DMS153 treated with DMSO at 0.1 percent for 48 hours (cell line): Measurements from ENCODE around the gene PRX.

Experiments used
- DNase-seq: peaks from one replicate; lab custom pipeline; 2025; ENCODE audit not compliant: unreplicated experiment; lab: John Stamatoyannopoulos, UW

The PRX gene

DNA sequence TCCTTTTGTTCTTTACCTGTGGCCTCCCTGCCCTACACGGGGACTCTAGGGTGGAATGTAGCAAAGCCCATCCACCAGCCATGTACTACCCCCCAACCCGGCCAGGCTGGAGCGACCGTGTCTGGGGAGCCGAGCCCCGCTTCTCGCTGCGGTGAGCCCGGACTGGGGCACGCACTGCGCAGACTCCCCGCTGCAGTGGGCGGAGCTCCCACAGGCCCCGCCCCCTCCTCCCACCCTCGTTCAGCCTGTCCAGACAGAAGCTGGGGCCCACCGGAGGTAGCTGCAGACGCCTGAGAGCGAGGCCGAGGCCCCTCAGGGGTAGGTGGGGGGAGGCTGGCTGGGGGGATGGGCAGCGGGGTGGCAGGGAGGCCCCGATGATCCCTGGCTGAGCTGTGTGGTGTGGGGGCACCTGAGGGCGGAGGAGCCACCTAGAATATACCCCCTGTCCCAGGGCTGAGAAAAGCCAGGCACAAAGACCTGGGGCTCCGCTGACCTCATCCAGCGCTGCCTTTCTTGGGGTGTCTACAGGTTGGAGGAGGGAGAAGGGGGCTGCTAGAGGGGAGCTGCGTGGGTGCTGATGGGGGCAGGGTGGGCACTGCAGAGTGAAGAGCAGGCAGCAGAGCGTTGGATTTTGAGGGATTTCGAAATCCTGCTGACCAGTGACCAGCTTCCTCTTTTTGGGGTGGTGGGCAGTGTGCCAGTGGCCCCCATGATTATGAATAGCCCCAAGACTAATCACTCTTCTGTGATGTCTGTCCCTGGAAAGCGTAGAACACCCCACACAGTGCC lies 47.4 kb downstream of the PRX start:
- no peak for DNase-seq

DNA sequence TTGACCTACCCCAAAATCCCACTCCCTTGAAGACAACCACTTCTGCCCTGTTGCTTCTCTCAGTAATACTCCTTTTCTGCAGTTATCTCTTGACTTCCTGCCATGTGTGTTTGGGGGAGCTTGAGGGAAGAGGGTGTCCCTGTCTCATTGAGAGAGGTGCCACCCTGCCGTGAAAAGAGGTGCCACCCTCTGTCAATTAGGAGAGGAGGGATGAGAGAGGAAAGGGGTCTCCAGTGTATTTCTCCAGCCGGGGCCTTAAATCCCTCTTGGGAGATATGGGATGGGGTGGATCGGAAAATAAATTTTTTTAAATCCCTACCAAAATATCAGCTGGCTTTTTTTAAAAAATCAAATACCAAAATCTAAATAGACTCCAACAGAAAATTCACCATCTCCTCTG lies 48.2 kb downstream of the PRX start:
- DNase-seq = no peak

- DNase-seq = no peak
Observed at GRCh38 chr19:40363069-40363468, 50.1 kb downstream of the PRX start.

DNA sequence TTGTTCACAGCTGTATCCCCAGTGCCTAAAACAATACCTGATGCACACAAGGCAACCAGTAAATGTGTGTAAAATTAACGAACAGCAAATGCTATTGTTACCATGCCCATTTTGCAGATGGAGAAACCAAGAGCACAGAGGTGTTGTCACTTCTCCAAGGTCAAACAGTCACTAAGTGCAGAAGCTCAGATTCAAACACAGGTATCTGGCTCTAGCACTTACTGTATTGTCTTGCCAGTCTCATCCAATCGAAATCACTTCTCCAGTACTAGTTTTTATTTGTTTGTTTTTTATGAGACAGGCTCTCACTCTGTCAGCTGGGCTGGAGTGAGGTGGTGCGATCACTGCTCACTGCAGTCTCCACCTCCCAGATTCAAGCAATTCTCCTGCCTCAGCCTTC lies 51.0 kb downstream of the PRX start:
- no peak for DNase-seq

DNA sequence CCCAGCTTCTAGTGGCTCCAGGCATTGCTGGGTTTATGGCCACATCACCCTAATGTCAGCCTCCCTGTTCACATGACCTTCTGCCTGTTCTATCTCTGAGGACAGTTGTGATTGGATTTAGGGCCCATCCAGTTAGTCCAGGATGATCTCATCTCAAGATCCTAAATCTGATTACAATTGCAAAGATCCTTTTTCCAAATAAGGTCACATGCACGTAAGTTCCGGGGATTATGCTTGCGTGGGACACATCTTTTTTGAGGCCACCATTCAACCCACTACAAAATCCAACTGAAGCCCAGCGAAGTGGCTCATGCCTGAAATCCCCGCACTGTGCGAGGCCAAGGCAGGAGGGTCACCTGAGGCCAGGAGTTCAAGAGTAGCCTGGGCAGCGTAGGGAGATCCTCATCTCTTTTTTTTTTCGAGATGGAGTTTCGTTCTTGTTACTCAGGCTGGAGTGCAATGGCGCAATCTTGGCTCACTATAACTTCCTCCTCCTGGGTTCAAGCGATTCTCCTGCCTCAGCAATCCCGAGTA lies 52.4 kb downstream of the PRX start:
- DNase-seq = no peak

GRCh38 chr19:40360020-40360707 lies 53.0 kb downstream of the PRX start:
- DNase-seq = no peak

- DNase-seq = no peak
Observed at GRCh38 chr19:40358773-40359172, 54.4 kb downstream of the PRX start.

- no peak for DNase-seq
Observed at GRCh38 chr19:40357640-40358039, 55.5 kb downstream of the PRX start.

DNA sequence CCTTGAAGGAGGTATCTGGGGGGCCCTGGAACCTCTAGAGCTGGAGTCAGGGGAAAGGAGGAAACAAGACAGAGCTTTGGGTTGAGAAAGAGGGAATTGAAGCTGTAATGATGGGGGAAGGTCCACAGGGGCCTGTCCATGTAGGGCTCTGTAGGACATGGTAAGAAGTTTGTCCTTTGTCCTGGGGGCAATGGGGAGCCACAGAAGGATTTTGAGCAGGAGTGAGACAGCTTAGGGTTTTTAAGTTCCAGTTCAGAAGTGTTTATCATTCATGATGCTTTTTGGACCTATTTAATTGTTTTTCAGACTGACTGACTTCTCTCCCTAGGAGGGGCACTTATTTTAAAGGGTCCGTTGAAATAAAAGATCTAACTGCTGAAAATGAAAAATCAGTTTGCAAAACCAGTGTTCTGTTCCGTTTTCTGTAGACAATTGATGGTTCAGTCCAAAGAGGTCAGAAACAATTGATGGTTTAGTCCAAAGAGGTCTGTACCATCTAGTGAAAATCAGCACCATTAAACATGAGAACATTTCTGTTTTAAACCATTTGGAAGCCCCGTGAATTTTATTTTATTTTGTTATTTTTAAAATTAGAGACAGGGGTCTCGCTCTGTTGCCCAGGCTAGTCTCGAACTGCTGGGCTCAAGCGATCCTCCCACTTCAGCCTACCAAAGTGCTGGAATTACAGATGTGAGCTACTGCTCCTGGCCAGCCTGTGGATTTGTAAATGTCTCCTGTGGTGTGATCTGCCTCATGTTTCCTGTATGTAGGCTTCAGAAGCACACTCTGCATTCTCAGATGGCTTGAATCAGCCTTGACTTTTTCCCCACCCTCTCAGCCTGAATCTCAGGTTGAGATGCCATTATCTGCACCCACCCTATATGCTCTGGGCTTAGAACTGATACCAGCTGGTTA lies 56.2 kb downstream of the PRX start:
- DNase-seq = no peak

DNA sequence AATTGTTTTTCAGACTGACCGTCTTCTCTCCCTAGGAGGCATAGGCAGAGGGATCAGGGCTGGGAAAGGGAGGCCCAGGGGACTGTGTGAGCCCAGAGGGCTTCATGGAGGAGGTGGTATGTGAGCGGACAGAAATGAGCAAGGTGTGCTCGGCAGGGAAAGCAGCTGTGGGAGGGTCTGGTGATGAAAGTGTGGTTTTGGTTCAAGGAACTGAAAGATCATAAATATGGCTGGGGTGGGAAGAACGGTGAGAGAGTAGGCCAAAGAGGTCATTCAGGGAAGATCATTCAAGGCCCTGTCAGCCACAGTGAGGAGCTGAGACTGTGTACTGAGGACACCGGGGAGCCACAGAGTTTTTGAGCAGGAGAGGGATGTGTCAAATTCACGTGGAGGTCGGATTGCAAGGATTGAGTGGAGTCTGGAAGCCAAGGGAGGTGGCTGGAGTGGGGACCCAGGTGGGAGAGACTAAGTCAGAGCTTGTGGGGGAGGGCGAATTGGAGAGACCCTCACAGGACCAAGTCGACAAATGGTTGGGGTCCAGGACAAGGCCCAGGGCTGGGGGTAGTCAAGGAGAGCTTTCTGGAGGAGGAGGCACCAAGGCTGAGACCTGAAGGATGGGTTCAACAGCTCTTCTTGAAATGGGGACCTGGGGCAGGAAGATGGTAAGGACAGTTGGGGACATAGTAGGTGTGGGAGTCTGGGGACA lies 57.0 kb downstream of the PRX start:
- no peak for DNase-seq

- peak; percentile 30 for DNase-seq
Observed at GRCh38 chr19:40348961-40349507, 64.1 kb downstream of the PRX start.

- DNase-seq = peak; percentile 96
Observed at GRCh38 chr19:40348125-40348913, 64.9 kb downstream of the PRX start, which contains the start of the genes C19orf47 and PLD3. C19orf47 (minus strand) TSS chr19:40348397; CDS start chr19:40341857, 6,540 bp downstream. PLD3 (plus strand) TSS chr19:40348695; CDS start chr19:40366484, 17,789 bp downstream.

GRCh38 chr19:40344422-40344821 lies 68.8 kb downstream of the PRX start:
- DNase-seq = no peak
